Measurements from ENCODE around the gene EML5.
"Not testable (repeated sequence)": the region's sequence is repeated elsewhere in the genome, so short reads cannot be mapped to it uniquely, and the experiment has no call there.

The EML5 gene

GRCh38 chr14:88804035-88804434 is 11.3 kb upstream of the EML5 start:
- DNase-seq: no peak

GRCh38 chr14:88802596-88802995 is 9.8 kb upstream of the EML5 start:
- no peak for DNase-seq

- no peak for DNase-seq
These were observed 6.8 kb upstream of the EML5 start for GRCh38 chr14:88799522-88799921.

GRCh38 chr14:88798156-88798555 is 5.4 kb upstream of the EML5 start:
- DNase-seq: no peak

- peak in 7 of 56 donors; percentile 21 to 46 (median 32) for DNase-seq
These were observed 489 bp upstream of the EML5 start for GRCh38 chr14:88793259-88793625.

GRCh38 chr14:88791629-88792472 is 902 bp downstream of the EML5 start:
- peak in 32 of 56 donors; percentile 1 to 66 (median 33) for DNase-seq

GRCh38 chr14:88791252-88791621 is 1.5 kb downstream of the EML5 start:
- no peak for DNase-seq

GRCh38 chr14:88790501-88791251 is 2.1 kb downstream of the EML5 start:
- no peak for DNase-seq

GRCh38 chr14:88789573-88789972 is 3.2 kb downstream of the EML5 start:
- not testable (repeated sequence) for DNase-seq

GRCh38 chr14:88786715-88787114 is 6.0 kb downstream of the EML5 start:
- DNase-seq: no peak

- DNase-seq: no peak
These were observed 6.8 kb downstream of the EML5 start for GRCh38 chr14:88785911-88786310.

GRCh38 chr14:88775532-88775931 is 17.2 kb downstream of the EML5 start:
- DNase-seq: no peak

GRCh38 chr14:88770736-88771135 is 22.0 kb downstream of the EML5 start:
- DNase-seq: no peak

GRCh38 chr14:88765130-88765529 is 27.6 kb downstream of the EML5 start:
- no peak for DNase-seq

- no peak for DNase-seq
These were observed 38.9 kb downstream of the EML5 start for GRCh38 chr14:88753873-88754272.

GRCh38 chr14:88750945-88751344 is 41.8 kb downstream of the EML5 start:
- no peak for DNase-seq

- DNase-seq: no peak
These were observed 42.3 kb downstream of the EML5 start for GRCh38 chr14:88750413-88750812.

GRCh38 chr14:88749139-88749538 is 43.6 kb downstream of the EML5 start:
- no peak for DNase-seq

- DNase-seq: no peak
These were observed 44.5 kb downstream of the EML5 start for GRCh38 chr14:88748288-88748687.

- no peak for DNase-seq
These were observed 46.7 kb downstream of the EML5 start for GRCh38 chr14:88746052-88746451.

- no peak for DNase-seq
These were observed 55.5 kb downstream of the EML5 start for GRCh38 chr14:88737245-88737644.

- no peak for DNase-seq
These were observed 59.6 kb downstream of the EML5 start for GRCh38 chr14:88733121-88733520.

GRCh38 chr14:88729159-88729558 is 63.6 kb downstream of the EML5 start:
- DNase-seq: no peak
